Measurements from ENCODE around the gene ZNF565.

- no peak for TF ChIP-seq CTCF (IDR thresholded peaks at IDR 0.05)
- TF ChIP-seq POLR2A (IDR thresholded peaks at IDR 0.05), result no peak
Observed at GRCh38 chr19:36256064-36256463, 41.6 kb upstream of the ZNF565 start.

Data from thyroid gland (tissue), 4 donors.